Ovary (tissue), 3 donors: ENCODE data around the gene SEC23A.
"Not testable (repeated sequence)": the region's sequence is repeated elsewhere in the genome, so short reads cannot be mapped to it uniquely, and the experiment has no call there.

Experiments
- EP300 ChIP-seq: sonication (generic); formaldehyde crosslinking; IDR thresholded peaks from one replicate; pipeline ENCODE4 v1.6.1; 2017; ENCODE audit warnings: antibody characterized with exemption
- POLR2A ChIP-seq: fragments of 450-650 bp; IDR thresholded peaks from one replicate; pipeline ENCODE4 v1.6.1; 2017; ENCODE audit warnings: antibody characterized with exemption, mild to moderate bottlenecking, moderate library complexity
- TF ChIP-seq, protein P1 (sequence below), 3 donors: fragments of 450-650 bp in 2 of 3; fragments of 200-600 bp in 1 of 3; IDR thresholded peaks; one replicate each; pipeline versions ENCODE4 v1.5.1 to v1.8.0; 2016 to 2022; ENCODE audit warnings: antibody characterized with exemption in 3 of 3, mild to moderate bottlenecking in 1 of 3
- donor health status: DM: no; HTN: no; CAD: no.

DNA sequence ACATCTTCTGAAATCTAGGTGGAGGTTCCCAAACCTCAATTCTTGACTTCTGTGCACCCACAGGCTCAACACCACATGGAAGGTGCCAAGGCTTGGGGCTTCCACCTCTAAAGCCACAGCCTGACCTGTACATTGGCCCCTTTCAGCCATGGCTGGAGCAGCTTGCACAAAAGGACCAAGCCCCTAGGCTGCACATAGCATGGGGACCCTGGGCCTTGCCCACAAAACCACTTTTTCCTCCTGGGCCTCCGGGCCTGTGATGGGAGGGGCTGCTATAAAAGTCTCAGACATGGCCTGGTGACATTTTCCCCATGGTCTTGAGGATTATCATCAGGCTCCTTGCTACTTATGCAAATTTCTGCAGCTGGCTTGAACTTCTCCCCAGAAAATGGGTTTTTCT, 38.6 kb upstream of the SEC23A start:
- TF ChIP-seq, protein P1, sequence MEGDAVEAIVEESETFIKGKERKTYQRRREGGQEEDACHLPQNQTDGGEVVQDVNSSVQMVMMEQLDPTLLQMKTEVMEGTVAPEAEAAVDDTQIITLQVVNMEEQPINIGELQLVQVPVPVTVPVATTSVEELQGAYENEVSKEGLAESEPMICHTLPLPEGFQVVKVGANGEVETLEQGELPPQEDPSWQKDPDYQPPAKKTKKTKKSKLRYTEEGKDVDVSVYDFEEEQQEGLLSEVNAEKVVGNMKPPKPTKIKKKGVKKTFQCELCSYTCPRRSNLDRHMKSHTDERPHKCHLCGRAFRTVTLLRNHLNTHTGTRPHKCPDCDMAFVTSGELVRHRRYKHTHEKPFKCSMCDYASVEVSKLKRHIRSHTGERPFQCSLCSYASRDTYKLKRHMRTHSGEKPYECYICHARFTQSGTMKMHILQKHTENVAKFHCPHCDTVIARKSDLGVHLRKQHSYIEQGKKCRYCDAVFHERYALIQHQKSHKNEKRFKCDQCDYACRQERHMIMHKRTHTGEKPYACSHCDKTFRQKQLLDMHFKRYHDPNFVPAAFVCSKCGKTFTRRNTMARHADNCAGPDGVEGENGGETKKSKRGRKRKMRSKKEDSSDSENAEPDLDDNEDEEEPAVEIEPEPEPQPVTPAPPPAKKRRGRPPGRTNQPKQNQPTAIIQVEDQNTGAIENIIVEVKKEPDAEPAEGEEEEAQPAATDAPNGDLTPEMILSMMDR (IDR thresholded peaks at IDR 0.05) = not testable (repeated sequence)
- TF ChIP-seq POLR2A, EP300: not testable (repeated sequence)
